HG02973 (cell line): ENCODE results near the gene RNF133.
"Not testable (repeated sequence)": the region's sequence is repeated elsewhere in the genome, so short reads cannot be mapped to it uniquely, and the experiment has no call there.

Experiments used
- ATAC-seq: cut with Tn5 transposase; IDR thresholded peaks from one replicate; pipeline ENCODE4 v1.9.1; 2021; ENCODE audit warnings: moderate library complexity; ENCODE audit not compliant: unreplicated experiment

The RNF133 gene

DNA sequence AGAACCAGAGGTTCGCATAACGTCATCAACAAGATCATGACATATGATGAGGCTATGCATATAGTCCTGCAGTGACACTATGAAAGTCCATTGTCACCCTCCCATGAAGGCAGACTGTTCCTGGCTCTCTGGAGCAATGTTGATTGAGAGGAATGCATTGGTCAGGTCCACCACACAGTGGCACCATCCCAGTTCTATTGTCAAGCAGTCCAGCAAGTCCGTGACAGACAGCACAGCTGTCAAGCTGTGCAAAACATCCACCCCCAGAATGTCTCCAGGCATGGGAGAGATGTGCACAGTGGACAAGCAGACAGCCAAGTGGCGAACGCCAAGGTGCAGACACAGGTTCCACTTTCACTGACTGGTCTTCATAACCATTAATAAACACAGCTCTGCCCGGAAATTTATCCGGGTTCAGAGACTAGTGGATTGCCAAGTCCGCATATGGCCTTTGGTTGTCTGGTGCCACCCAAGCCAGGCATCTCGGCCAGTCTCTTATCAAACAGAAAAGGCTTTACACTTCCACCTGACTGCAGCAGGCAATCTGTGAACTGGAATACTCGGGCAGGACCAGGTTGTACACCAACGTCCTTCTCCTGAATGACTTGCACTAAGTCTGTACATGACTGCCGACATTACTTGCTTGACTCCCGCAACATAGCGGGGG, 7.2 kb downstream of the RNF133 start:
- no peak for ATAC-seq

DNA sequence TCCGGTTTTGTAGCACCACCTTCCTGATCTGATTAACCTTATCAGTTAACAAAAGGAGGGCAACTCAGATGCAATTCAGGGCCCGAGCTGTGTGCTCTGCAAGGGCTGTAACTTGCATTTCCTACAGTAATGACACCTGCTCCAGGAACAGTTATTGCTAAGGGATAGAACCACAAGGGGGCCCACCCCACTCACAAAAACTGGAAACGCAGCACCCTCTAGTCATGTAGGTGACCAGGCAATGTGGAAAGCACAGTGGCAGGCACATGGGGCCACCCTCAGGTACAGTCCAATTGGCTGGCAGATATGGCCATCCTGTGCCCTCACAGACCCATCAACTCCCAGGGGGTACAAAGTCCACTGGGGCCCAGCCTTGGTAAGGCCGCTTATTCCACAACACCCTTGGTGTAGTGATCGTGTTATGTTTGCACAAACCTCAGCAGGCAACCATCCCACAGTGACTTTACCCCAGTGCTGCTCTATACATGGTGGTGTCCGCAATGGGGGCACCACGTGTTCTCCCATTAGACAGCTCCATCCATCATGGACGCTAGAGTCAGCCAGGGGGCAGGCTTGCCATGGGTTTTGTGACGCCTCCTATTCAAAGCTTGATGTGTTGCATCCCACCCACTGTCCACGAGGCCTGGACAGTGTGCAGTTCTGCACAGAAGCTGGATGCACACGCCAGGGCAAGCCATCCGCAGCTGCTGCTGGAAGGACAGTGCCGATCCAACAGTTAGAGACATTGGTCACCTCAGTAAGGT, 9.4 kb downstream of the RNF133 start:
- no peak for ATAC-seq

DNA sequence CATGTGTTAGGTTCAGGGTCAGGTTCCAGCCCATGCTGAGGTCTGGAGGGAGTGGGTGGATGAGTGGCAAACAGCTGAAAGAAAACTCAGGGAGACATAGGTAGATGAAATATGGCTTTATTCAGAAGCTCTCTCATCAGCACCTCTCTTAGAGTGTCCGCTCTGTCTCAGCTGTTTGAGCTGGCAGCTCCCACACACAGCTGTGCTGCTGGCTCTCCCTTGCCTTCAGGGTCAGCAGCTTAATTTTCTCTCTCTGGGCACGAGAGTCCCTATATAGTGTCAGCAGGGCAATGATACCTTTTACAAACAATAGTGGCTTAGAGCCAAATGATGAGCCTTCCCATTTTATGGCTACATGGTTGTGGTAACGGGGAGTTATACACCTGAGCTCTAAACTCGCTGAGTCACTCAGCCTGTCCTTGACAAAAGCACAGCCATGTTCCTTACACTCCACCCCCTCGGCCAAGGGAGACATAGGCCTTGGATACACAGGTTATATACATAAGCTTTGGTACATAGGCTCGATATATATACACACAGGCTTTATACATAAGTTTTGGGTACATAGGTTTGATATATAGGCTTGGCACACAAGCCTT, 10.4 kb downstream of the RNF133 start:
- ATAC-seq = no peak

DNA sequence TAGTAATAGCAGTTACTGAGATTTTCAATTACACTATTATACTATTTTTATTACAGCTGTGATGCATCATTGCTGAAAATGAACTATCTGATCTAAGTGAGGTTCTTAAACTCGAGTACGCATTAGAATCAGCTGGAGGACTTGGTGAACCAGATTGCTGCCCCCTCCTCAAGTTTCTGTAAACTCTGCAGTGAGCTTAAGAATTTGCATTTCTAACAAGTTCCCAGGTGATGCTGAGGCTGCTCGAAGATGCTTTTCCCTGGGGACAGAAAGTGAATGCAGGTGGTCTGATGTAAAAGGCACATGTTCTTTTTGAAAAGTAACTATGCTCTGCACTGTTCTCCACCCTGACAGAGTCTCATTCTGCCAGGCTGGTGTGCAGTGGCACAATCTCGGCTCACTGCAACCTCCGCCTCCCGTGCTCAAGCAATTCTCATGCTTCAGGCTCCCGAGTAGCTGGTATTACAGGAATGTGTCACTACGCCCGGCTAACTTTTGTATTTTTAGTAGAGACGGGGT, 12.5 kb downstream of the RNF133 start:
- ATAC-seq = no peak

DNA sequence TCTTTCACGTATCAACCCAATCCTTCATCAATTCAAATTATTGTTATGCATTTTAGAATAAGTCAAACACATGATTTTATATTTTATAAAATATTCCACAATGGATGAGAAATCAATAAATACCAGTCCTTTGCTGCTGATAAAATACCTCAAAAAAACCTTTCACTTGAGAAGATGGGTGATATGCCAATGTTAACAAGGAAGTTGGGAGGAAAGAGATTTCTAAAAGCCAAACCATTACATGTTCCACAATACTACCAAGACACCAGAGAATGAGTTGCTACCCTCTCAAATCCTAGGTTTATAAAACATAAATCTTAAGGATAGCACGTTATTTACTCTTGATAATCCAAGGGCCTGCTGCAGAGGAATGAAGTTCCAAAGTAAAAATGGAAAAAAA, 14.4 kb downstream of the RNF133 start:
- no peak for ATAC-seq

DNA sequence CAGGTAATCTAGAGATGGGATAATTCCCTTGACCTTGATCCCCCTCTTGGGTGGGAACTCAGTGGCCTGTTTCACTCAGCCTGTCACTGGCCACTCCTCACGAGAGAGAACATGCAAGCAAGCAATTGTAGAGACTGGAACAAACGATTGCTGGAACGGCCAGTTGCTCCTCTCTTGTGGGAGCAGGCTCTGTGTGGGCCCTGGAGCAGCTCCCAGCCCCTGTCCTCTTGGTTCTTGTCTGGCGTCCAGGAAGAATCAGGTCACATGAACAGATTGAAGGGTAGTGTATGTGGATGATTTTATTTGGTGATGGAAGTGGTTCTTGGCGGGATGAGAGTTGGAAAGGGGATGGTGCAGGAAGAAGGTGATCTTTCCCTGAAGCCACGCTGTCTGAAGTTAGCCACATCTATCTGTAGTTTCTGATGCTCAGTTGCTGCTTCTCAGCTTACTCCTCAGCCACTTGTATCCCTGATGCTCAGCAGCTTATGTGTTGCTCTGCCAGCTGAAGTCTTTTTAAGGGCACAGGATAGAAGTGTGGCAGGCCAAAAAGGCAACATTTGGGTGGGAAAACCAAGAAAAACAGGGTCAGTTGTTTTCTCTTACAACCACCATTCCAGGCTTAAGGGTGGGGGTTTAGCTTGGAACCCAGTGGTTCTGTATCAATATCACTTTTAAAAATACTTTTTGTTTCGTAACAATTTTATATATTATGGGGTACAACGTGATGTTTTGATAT, 15.9 kb downstream of the RNF133 start:
- no peak for ATAC-seq

DNA sequence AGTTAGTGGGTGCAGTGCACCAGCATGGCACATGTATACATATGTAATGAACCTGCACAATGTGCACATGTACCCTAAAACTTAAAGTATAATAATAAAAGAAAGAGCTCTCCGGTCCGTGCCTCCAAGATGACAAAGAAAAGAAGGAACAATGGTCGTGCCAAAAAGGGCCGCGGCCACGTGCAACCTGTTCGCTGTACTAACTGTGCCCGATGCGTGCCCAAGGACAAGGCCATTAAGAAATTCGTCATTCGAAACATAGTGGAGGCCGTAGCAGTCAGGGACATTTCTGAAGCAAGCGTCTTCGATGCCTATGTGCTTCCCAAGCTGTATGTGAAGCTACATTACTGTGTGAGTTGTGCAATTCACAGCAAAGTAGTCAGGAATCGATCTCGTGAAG, 17.7 kb downstream of the RNF133 start:
- not testable (repeated sequence) for ATAC-seq

DNA sequence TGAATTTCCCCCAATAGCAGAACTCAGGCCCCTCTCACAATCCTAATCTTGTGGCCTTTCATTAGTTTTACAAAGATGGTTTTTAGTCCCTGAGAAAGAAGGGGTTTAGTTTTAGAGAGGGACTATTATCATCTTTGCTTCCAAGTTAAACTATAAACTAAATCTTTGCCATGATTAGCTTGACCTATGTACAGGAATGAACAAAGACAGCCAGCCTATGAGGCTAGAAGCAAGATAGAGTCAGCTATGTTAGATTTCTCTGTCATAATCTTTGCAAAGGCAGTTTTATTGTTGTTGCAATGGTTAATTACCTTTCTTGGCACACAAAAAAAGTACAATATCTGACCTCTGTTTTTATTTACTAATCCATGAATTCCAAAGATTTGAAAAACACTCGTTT, 19.1 kb downstream of the RNF133 start:
- ATAC-seq = no peak

DNA sequence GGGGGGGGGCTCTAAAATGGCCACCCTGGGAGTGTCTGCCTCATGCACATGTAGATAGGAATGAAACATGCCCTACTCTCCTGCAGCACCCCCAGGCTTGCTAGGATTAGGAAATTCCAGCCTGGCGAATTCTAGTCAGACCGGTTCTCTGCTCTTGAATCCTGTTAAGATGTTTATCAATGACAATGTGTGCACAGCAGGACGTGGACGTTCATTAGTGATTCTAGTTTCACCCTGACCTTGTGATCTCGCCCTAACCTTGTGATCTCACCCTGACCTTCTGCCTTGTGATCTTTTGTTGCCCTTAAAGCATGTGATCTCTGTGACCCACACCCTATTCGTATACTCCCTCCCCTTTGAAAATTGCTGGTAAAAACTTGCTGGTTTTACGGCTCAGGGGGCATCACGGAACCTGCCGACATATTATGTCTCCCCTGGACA, 19.6 kb downstream of the RNF133 start:
- ATAC-seq = not testable (repeated sequence)

DNA sequence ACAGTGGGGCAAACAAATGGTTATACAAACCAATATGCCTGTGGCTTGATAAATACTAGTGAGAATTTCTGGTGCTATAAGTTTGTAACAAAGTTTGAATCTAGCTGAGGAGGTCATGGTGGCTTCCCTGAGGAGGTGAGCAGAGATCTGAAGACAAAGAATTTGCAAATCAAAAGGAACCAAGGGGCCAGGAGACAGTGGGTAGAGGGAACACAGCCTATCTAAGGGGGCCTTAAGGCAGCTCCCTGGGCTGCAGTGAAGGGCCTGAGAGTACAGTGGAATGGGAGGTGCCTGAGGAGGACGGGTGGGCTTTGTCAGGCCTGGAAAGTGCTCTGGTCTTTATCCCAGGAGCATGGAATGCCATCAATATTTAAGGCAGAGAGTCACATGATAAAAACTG, 21.8 kb downstream of the RNF133 start:
- no peak for ATAC-seq

DNA sequence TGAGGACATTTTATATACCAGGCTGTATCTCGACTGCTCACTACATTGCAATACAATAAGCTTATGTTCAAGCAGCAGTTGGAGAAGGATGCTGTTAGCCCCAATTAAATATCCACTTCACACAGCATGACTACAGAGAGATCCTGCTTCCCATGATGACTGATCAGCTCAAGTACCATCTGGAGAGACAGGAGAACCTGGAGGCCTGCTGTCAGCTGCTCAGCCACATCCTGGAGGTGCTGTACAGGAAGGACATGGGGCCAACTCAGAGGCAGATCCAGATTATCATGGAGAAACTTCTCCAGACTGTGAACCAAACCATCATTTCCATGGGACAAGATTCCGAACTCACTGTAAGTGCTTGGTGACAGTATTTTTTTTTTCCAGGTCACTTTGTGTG, 22.5 kb downstream of the RNF133 start:
- no peak for ATAC-seq

DNA sequence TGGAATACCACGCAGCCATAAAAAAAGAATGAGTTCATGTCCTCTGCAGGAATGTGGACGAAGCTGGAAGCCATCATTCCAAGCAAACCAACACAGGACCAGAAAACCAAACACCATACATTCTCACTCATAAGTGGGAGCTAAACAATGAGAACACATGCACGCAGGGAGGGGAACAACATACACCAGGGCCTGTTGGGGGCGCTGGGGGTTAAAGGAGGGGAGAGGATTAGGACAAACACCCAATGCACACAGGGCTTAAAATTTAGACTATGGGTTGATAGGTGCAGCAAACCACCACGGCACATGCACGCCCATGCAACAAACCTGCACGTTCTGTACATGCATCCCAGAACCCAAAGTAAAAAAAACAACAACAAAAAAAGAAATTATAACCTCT, 23.3 kb downstream of the RNF133 start:
- ATAC-seq = no peak

DNA sequence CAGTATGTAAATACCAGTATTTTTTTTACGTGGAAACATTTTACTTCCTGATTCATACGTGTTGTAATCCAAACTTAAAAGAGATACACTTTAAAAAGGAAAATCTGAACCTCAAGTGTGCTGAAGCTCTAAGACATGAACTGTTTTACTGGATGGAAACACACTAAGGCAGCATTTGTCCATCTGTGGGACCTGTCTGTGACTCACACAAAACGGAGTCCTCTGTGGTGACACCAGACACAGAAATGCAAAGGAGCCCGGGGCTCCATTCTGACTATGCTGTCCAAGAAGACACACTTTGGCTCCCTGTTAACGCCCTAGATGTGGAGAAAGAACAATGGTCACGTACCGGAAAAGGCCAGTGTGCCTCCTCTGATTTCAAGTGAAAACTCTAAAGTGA, 23.9 kb downstream of the RNF133 start:
- ATAC-seq = no peak

DNA sequence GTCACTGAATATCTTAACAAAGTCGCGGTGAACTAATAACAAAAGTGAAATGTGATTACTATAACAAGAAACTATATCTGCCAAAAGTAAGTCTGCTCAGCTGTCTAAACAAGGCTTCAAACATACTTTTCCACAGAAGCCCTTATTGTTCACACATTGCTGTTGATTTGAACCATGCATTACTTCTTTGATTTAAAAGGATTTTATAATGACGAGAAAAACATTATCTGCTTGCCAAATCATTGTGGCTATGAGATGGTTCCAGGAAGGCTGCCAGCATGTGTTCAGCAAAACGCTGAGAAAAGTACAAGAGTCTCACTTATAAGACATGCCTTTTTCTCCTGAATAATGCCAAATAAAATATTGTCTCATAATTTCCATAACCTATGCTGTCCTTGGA, 24.4 kb downstream of the RNF133 start:
- ATAC-seq = no peak

DNA sequence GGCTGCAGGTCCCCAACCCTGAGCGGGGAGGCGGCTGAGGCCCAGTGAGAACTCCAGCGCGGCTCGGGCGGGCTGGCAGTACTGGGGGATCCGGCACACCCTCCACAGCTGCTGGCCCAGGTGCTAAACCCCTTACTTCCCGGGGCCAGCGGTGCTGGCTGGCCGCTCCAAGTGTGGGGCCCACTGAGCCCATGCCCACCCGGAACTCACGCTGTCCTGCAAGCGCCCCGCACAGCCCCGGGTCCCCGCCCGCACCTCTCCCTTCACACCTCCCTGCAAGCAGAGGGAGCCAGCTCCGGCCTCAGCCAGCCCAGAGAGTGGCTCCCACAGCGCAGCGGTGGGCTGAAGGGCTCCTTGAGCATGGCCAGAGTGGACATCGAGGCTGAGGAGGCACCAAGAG, 25.0 kb downstream of the RNF133 start:
- ATAC-seq = no peak

DNA sequence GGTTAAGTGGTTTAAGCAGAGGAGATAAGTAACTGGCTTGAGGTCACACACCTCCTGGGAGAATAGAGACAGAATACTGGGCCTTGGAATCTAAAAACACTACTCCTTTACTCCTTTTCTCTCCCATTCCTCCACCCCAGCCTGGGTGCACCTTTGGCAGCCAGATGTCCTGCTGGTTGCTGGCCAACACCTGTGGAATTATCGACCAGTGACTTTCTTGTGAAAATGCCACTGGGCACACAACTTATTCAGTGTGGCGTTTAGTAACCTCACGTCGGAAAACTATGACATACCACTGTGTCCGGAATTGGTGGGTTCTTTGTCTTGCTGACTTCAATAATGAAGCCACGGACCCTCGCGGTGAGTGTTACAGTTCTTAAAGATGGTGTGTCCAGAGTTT, 26.4 kb downstream of the RNF133 start:
- no peak for ATAC-seq

DNA sequence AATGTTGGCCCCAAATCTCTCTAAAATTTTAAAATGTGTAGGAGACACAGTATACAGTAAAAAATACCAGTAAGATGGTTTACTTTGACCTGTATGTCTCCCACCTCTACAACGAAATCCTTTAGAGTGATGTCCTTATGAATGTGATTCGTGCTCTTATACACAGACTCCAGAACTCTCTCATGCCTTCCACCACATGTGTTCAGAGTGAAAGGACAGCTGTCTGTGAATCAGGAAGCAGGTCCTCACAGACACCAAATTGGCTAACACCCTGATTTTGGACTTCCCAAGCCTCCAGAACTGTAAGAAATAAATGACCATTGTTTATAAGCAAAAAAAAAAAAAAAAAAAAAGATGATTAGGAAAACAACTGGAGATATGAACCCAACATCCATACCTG, 35.2 kb downstream of the RNF133 start:
- no peak for ATAC-seq

DNA sequence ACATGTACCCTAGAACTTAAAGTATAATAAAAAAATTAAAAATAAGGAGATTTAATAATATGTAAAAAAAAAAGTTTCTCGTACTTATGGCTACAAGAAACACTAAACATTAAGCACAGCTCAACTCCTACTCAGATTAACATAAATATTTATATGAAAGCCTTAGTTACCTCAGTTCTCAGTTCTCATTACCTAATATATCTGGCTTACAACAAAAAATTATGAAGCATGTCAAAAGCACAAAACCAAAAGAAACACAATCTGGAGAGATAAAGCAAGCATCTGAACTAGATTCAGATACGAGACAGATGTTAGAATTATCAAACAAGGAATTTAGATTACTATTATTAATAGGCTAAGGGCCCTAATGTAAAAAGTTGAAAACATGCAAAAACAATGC, 40.1 kb downstream of the RNF133 start:
- ATAC-seq = no peak

DNA sequence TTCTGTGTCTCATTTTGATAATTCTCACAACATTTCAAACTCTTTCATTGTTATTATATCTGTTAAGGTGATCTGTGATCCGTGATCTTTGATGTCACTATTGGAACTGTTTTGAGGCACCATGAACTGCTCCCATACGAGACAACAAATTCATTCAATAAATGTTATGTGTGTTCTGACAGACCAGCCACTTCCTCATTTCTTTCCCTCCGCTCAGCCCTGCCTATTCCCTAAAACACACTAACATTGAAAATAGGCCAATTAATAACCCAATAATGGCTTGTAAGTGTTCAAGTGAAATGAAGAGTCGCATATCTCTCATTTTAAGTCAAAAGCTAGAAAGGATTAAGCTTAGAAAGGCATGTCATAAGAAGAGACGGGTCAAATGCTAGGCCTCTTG, 45.2 kb downstream of the RNF133 start:
- no peak for ATAC-seq

DNA sequence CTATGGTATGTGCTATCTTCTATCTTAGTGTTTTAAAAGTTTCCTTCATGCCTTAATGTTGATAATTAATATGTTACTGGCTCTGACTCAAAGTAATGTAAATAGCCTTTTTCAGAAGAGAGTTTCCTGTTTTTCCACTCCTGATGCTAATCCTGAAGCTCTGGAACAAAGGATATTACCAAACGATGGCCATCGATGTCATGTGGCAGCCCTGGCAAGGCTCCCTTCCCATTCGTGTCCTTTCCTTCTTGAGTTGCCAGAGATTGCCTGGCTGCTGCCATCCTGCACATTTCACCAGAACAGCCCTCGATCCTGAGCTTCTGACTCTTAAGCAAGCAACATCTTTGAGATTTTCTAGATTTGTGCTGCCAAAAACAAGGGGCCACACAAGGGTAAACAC, 46.0 kb downstream of the RNF133 start:
- ATAC-seq = no peak

DNA sequence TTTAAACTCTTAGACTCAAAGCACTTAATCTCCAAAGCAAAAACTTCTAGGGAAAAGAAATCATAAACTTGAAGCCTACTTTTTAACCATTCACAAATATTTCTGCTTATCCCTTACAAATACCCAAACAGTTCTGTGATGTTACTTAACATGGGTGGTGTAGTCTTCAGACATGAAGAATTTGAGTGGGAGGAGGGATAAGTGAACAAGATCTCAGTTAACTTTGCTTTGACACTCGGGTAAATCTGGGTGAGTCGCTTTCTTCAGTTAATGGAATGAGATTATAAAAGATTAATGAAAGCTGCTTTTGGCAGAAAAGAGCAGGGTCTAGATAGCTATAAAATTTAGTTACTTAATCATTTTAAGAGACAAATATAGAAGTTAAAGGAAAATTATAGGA, 47.5 kb downstream of the RNF133 start:
- no peak for ATAC-seq
